ENCODE measurements around the gene MAGOHB. TPM values are rescaled to one million over a fixed set of nuclear protein-coding genes. Genes with fewer than 3 reads are reported as not detected.

Gene MAGOHB
- total RNA-seq, 1 donor from 2014 or later = 30.5 TPM

GRCh38 chr12:10623131-10623530, 9.7 kb upstream of the MAGOHB start:
- H4K20me1 ChIP-seq (ENCODE audit: insufficient read depth, low read length) = no peaks in the 10 kb centered on the region
- no peak overlapping the region for H3K27ac Mint-ChIP-seq (ENCODE audit: unreplicated experiment)
- H3K4me1 ChIP-seq (ENCODE audit: insufficient read depth, low read length) = peaks cover 6% of the 10 kb centered on the region
- no peak overlapping the region for H3K4me3 ChIP-seq (ENCODE audit: insufficient read depth, low read depth, low read length)
- H3K4me1 Mint-ChIP-seq (ENCODE audit: low read depth, unreplicated experiment) = peaks cover 25% of the 10 kb centered on the region
- H3K36me3 Mint-ChIP-seq (ENCODE audit: low read depth, unreplicated experiment) = no peaks in the 10 kb centered on the region
- H3K9ac ChIP-seq (ENCODE audit: low read length) = no peak overlapping the region
- no peak overlapping the region for H3K4me2 ChIP-seq (ENCODE audit: low read length)
- H3K27ac ChIP-seq (ENCODE audit: low read depth, low read length) = no peak overlapping the region
- H2AFZ ChIP-seq (ENCODE audit: low read depth, low read length) = no peak overlapping the region
- no peaks in the 10 kb centered on the region for H3K9me3 ChIP-seq (ENCODE audit: insufficient read depth, low read depth, low read length)
- H3K4me3 Mint-ChIP-seq (ENCODE audit: unreplicated experiment) = no peak overlapping the region
- no peaks in the 10 kb centered on the region for H3K27me3 ChIP-seq (ENCODE audit: insufficient read depth, low read length)
- H3K27me3 Mint-ChIP-seq (ENCODE audit: low read depth, unreplicated experiment) = no peaks in the 10 kb centered on the region
- no peaks in the 10 kb centered on the region for H3K9me3 Mint-ChIP-seq (ENCODE audit: unreplicated experiment)
- FAIRE-seq (no peak), DNase-seq (ENCODE audit: low read depth) (no peak)
- no peaks in the 10 kb centered on the region for H3K36me3 ChIP-seq (ENCODE audit: insufficient read depth, low read length)
- no peaks in the 10 kb centered on the region for H3K79me2 ChIP-seq (ENCODE audit: insufficient read depth, low read length)
- TF ChIP-seq, protein P1, sequence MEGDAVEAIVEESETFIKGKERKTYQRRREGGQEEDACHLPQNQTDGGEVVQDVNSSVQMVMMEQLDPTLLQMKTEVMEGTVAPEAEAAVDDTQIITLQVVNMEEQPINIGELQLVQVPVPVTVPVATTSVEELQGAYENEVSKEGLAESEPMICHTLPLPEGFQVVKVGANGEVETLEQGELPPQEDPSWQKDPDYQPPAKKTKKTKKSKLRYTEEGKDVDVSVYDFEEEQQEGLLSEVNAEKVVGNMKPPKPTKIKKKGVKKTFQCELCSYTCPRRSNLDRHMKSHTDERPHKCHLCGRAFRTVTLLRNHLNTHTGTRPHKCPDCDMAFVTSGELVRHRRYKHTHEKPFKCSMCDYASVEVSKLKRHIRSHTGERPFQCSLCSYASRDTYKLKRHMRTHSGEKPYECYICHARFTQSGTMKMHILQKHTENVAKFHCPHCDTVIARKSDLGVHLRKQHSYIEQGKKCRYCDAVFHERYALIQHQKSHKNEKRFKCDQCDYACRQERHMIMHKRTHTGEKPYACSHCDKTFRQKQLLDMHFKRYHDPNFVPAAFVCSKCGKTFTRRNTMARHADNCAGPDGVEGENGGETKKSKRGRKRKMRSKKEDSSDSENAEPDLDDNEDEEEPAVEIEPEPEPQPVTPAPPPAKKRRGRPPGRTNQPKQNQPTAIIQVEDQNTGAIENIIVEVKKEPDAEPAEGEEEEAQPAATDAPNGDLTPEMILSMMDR (IDR thresholded peaks at IDR 0.05; ENCODE audit: insufficient read depth, low read depth, low read length) = no peak
- no peak for TF ChIP-seq EZH2 (IDR thresholded peaks at IDR 0.05; ENCODE audit: insufficient read depth, low read length)

GRCh38 chr12:10621278-10621677, 7.9 kb upstream of the MAGOHB start:
- Histone ChIP-seq H4K20me1 (ENCODE audit: insufficient read depth, low read length) (no peaks in the 10 kb centered on the region), H3K79me2 (ENCODE audit: insufficient read depth, low read length) (no peaks in the 10 kb centered on the region), H2AFZ (ENCODE audit: low read depth, low read length) (no peak overlapping the region), H3K27me3 (ENCODE audit: insufficient read depth, low read length) (no peaks in the 10 kb centered on the region), H3K9me3 (ENCODE audit: insufficient read depth, low read depth, low read length) (no peaks in the 10 kb centered on the region), H3K36me3 (ENCODE audit: insufficient read depth, low read length) (no peaks in the 10 kb centered on the region), H3K4me3 (ENCODE audit: insufficient read depth, low read depth, low read length) (no peak overlapping the region), H3K4me1 (ENCODE audit: insufficient read depth, low read length) (peaks cover 10% of the 10 kb centered on the region), H3K4me2 (ENCODE audit: low read length) (no peak overlapping the region), H3K27ac (ENCODE audit: low read depth, low read length) (no peak overlapping the region), H3K9ac (ENCODE audit: low read length) (no peak overlapping the region)
- Mint-ChIP-seq H3K27ac (ENCODE audit: unreplicated experiment) (peak overlapping the region; percentile 74), H3K4me3 (ENCODE audit: unreplicated experiment) (no peak overlapping the region), H3K27me3 (ENCODE audit: low read depth, unreplicated experiment) (no peaks in the 10 kb centered on the region), H3K36me3 (ENCODE audit: low read depth, unreplicated experiment) (no peaks in the 10 kb centered on the region), H3K9me3 (ENCODE audit: unreplicated experiment) (no peaks in the 10 kb centered on the region), H3K4me1 (ENCODE audit: low read depth, unreplicated experiment) (peaks cover 34% of the 10 kb centered on the region)
- no peak for FAIRE-seq
- DNase-seq (ENCODE audit: low read depth) = no peak
- TF ChIP-seq EZH2 (IDR thresholded peaks at IDR 0.05; ENCODE audit: insufficient read depth, low read length) = no peak

GRCh38 chr12:10620078-10620779, 6.8 kb upstream of the MAGOHB start:
- Histone ChIP-seq H3K79me2 (ENCODE audit: insufficient read depth, low read length) (no peaks in the 10 kb centered on the region), H3K27ac (ENCODE audit: low read depth, low read length) (no peak overlapping the region), H3K9me3 (ENCODE audit: insufficient read depth, low read depth, low read length) (no peaks in the 10 kb centered on the region), H3K9ac (ENCODE audit: low read length) (no peak overlapping the region), H3K27me3 (ENCODE audit: insufficient read depth, low read length) (no peaks in the 10 kb centered on the region), H3K4me1 (ENCODE audit: insufficient read depth, low read length) (peaks cover 10% of the 10 kb centered on the region), H3K4me3 (ENCODE audit: insufficient read depth, low read depth, low read length) (no peak overlapping the region), H2AFZ (ENCODE audit: low read depth, low read length) (no peak overlapping the region), H4K20me1 (ENCODE audit: insufficient read depth, low read length) (no peaks in the 10 kb centered on the region), H3K36me3 (ENCODE audit: insufficient read depth, low read length) (no peaks in the 10 kb centered on the region), H3K4me2 (ENCODE audit: low read length) (no peak overlapping the region)
- Mint-ChIP-seq H3K4me3 (ENCODE audit: unreplicated experiment) (no peak overlapping the region), H3K36me3 (ENCODE audit: low read depth, unreplicated experiment) (no peaks in the 10 kb centered on the region), H3K27me3 (ENCODE audit: low read depth, unreplicated experiment) (no peaks in the 10 kb centered on the region), H3K4me1 (ENCODE audit: low read depth, unreplicated experiment) (peaks cover 34% of the 10 kb centered on the region), H3K27ac (ENCODE audit: unreplicated experiment) (peak overlapping the region; percentile 67), H3K9me3 (ENCODE audit: unreplicated experiment) (no peaks in the 10 kb centered on the region)
- no peak for TF ChIP-seq EZH2 (IDR thresholded peaks at IDR 0.05; ENCODE audit: insufficient read depth, low read length)
- TF ChIP-seq, protein P1 (IDR thresholded peaks at IDR 0.05; ENCODE audit: insufficient read depth, low read depth, low read length) = no peak
- FAIRE-seq = no peak
- DNase-seq (ENCODE audit: low read depth) = no peak
